Measurements from ENCODE around the gene LCE2A. TPM values are rescaled to one million over a fixed set of nuclear protein-coding genes. Genes with fewer than 3 reads are reported as not detected.
"Not testable (repeated sequence)": the region's sequence is repeated elsewhere in the genome, so short reads cannot be mapped to it uniquely, and the experiment has no call there.

Gene LCE2A, protein sequence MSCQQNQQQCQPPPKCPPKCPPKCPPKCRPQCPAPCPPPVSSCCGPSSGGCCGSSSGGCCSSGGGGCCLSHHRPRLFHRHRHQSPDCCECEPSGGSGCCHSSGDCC
- polyA plus RNA-seq = not detected
- long read RNA-seq, donor 1 = 0 reads
- long read RNA-seq, donor 2 = 0 reads
- long read RNA-seq, donor 3 = 0 reads
- long read RNA-seq, donor 4 = 0 reads
- long read RNA-seq, donor 5 = 0 reads
- long read RNA-seq, donor 6 = 0 reads
- long read RNA-seq, donor 7 = 0 reads
- long read RNA-seq, donor 8 = 0 reads
- long read RNA-seq, donor 9 = 0 reads
- long read RNA-seq, donor 10 = 0 reads
- long read RNA-seq, donor 11 = 0 reads

DNA sequence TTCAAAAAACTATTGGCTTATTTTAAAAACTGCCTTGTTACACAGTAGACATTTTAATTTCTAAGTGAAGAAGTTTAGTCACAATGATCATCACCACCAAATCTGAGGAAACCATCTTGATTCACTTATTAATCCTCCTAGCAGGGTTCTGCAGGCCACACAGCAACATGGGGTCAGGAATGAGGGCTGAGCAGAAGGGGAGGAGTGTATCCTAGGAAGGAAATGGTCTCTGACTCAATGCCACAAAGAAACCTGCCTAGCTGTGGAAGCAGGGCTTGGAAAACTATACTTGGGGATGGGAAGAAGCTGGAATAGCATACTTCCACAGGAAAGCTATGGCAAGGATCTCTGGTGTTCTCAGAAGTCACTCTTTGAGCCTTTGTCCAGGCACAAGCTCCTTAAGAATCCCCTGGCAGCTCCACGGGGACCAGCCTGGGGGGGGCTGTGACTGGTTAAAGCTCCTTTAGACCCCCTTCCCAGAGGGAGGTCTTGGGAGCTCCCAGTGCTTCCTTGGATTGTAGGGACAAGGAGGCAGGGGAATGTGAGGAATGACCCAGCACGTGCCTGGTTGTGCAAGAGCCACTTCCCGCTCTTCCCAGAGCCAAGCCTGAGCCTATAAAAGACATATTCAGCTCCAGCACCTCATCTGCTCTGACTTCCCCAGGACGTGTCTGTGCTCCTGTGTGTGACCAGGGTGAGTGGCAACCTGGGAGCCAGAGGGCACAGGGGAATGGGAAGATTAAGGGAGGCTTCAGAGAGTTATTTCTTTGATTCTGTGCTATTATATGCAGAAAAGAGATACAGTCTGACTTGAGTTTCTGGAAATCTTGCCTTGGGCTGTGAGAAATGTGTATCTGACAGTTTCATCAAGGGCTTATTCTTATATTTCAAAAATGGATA lies at the start of gene LCE2A:
Gene LCE2A (plus strand): TSS at position 645 of the 900 bp plus-strand sequence. CDS start 557 bp downstream, outside the sequence.
- Histone ChIP-seq H3K4me1 (ENCODE audit: control insufficient read depth, insufficient read depth, low read length) (no peaks in the 10 kb centered on the region), H3K36me3 (ENCODE audit: control insufficient read depth, insufficient read depth, low read length) (no peaks in the 10 kb centered on the region), H3K27ac (ENCODE audit: low read length) (no peak within 1 kb of the TSS), H3K27me3 (ENCODE audit: control insufficient read depth, insufficient read depth, low read length) (no peaks in the 10 kb centered on the region), H3K4me3 (ENCODE audit: low read length) (no peak within 1 kb of the TSS), H3K9me3 (ENCODE audit: control insufficient read depth, low read depth, low read length) (no peaks in the 10 kb centered on the region)
- no peak for DNase-seq
- WGBS (ENCODE audit: insufficient coverage, low lambda C conversion rate) = no CpG with 5 or more reads among the region's 4 CpGs

DNA sequence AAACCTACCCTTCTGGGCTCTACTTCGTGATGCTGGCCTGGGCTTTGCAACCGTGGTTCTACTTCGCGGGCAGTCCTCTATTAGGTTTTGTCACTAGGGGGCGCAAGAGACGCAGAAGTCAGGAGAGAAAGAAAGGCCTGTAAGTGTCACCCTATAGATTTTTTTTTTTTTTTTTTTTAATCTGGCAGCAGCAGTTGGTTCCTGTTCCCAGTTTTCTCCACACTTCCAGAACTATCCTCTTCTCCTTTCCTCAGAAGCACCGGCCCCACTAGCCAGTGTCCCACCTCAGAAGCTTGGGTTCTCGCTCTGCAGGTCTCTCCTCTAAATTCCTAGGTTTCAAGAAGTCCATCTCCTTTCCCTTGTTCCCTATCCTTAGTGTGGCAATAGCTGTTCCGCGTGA lies 44.0 kb upstream of the LCE2A start:
- Histone ChIP-seq H3K27me3 (ENCODE audit: control insufficient read depth, insufficient read depth, low read length) (no peaks in the 10 kb centered on the region), H3K4me3 (ENCODE audit: low read length) (no peak overlapping the region), H3K36me3 (ENCODE audit: control insufficient read depth, insufficient read depth, low read length) (no peaks in the 10 kb centered on the region), H3K9me3 (ENCODE audit: control insufficient read depth, low read depth, low read length) (no peaks in the 10 kb centered on the region), H3K27ac (ENCODE audit: low read length) (no peak overlapping the region), H3K4me1 (ENCODE audit: control insufficient read depth, insufficient read depth, low read length) (no peaks in the 10 kb centered on the region)
- 36% methylated on average over 8 of the region's 10 CpGs for WGBS (ENCODE audit: insufficient coverage, low lambda C conversion rate)
- DNase-seq = peak; percentile 37 to 42

DNA sequence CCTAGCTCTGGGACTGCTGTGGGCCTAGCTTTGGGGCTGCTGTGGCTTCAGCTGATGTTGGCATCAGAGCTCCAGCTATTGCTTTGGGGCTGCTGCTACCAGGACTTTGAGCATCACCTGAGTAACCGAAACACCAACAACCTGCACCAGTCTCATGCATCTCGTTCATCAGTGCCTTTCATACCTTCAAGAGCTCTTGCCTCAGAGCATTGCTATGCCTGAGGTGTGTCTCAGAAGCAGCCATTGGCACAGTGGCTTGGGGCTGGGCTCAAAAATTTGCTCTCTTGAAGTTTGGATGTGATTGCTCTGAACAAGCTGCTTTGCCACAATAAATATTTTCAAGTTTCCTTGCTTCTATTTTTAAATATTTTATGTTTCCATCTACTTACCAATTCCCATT lies 41.7 kb upstream of the LCE2A start:
- H3K27ac ChIP-seq (ENCODE audit: low read length) = no peak overlapping the region
- H3K9me3 ChIP-seq (ENCODE audit: control insufficient read depth, low read depth, low read length) = no peaks in the 10 kb centered on the region
- peaks cover 3% of the 10 kb centered on the region for H3K27me3 ChIP-seq (ENCODE audit: control insufficient read depth, insufficient read depth, low read length)
- DNase-seq = no peak
- no peaks in the 10 kb centered on the region for H3K36me3 ChIP-seq (ENCODE audit: control insufficient read depth, insufficient read depth, low read length)
- no peaks in the 10 kb centered on the region for H3K4me1 ChIP-seq (ENCODE audit: control insufficient read depth, insufficient read depth, low read length)
- H3K4me3 ChIP-seq (ENCODE audit: low read length) = no peak overlapping the region
- WGBS (ENCODE audit: insufficient coverage, low lambda C conversion rate) = no CpG with 5 or more reads among the region's 2 CpGs

DNA sequence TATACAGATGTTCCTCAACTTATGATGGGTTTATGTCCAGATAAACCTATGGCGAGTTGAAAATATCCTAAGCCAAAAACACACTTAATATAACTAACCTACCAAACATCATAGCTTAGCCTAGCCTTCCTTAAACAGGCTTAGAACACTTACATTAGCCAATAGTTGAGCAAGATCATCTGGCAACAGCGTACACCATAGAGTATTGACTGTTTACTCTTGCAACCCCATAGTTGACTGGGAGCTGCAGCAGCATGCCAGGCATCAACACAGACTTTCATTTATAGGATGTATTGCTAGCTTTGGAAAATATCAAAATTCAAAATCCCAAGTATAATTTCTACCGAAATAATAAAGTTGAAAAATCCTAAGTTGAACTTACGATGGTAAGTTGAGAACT lies 40.5 kb upstream of the LCE2A start:
- no peak overlapping the region for H3K27ac ChIP-seq (ENCODE audit: low read length)
- no peaks in the 10 kb centered on the region for H3K4me1 ChIP-seq (ENCODE audit: control insufficient read depth, insufficient read depth, low read length)
- DNase-seq = no peak
- H3K9me3 ChIP-seq (ENCODE audit: control insufficient read depth, low read depth, low read length) = no peaks in the 10 kb centered on the region
- WGBS (ENCODE audit: insufficient coverage, low lambda C conversion rate) = 100% methylated on average over 2 of the region's 4 CpGs
- H3K4me3 ChIP-seq (ENCODE audit: low read length) = no peak overlapping the region
- peaks cover 3% of the 10 kb centered on the region for H3K27me3 ChIP-seq (ENCODE audit: control insufficient read depth, insufficient read depth, low read length)
- no peaks in the 10 kb centered on the region for H3K36me3 ChIP-seq (ENCODE audit: control insufficient read depth, insufficient read depth, low read length)

DNA sequence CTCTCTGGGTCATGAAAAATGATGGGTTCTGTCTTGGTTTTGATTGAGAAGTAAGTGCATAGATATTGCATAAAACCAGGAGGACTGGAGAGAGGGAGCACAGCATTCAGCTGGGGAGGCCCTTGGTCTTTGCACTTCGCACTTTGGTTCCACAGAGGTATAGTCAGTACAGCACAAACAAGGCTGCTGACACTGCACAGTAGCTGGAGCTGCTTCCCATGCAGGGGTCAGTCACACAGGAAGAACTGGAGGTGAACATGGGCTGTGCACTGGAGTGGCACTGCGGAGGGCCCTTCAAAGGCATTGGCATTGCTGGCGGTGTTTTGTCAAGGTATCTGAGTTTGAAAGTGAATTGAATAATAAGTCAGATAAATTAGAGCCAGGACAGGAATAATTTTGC lies 39.5 kb upstream of the LCE2A start:
- H3K27ac ChIP-seq (ENCODE audit: low read length) = no peak overlapping the region
- H3K4me3 ChIP-seq (ENCODE audit: low read length) = no peak overlapping the region
- H3K9me3 ChIP-seq (ENCODE audit: control insufficient read depth, low read depth, low read length) = no peaks in the 10 kb centered on the region
- H3K36me3 ChIP-seq (ENCODE audit: control insufficient read depth, insufficient read depth, low read length) = no peaks in the 10 kb centered on the region
- H3K27me3 ChIP-seq (ENCODE audit: control insufficient read depth, insufficient read depth, low read length) = peaks cover 6% of the 10 kb centered on the region
- no CpG with 5 or more reads among the region's 3 CpGs for WGBS (ENCODE audit: insufficient coverage, low lambda C conversion rate)
- peak; percentile 58 to 63 for DNase-seq
- H3K4me1 ChIP-seq (ENCODE audit: control insufficient read depth, insufficient read depth, low read length) = no peaks in the 10 kb centered on the region

DNA sequence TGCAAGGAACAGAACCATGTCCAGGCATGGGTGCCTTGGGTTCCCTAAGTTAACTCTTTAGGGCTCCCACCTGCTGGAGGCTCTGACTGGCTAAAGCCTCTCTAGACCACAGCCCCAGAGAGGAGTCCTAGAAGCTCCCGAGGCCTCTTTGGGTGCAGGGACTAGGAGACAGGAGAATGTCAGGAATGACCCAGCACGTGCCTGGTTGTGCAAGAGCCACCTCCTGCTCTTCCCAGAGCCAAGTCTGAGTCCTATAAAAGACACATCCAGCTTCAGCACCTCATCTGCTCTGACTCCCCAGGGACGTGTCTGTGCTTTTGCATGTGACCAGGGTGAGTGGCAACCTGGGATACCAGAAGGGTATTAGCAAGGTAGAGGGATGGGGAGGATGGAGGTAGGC lies 35.0 kb upstream of the LCE2A start, which contains the start of gene LCE2D:
Gene LCE2D (plus strand): TSS at position 283 of the 400 bp plus-strand sequence. CDS start 726 bp downstream, outside the sequence.
- Histone ChIP-seq H3K9me3 (ENCODE audit: control insufficient read depth, low read depth, low read length) (no peaks in the 10 kb centered on the region), H3K4me3 (ENCODE audit: low read length) (no peak within 1 kb of the TSS), H3K27me3 (ENCODE audit: control insufficient read depth, insufficient read depth, low read length) (peaks cover 8% of the 10 kb centered on the region), H3K36me3 (ENCODE audit: control insufficient read depth, insufficient read depth, low read length) (no peaks in the 10 kb centered on the region), H3K27ac (ENCODE audit: low read length) (no peak within 1 kb of the TSS), H3K4me1 (ENCODE audit: control insufficient read depth, insufficient read depth, low read length) (no peaks in the 10 kb centered on the region)
- no peak for DNase-seq
- no CpG with 5 or more reads among the region's 3 CpGs for WGBS (ENCODE audit: insufficient coverage, low lambda C conversion rate)

DNA sequence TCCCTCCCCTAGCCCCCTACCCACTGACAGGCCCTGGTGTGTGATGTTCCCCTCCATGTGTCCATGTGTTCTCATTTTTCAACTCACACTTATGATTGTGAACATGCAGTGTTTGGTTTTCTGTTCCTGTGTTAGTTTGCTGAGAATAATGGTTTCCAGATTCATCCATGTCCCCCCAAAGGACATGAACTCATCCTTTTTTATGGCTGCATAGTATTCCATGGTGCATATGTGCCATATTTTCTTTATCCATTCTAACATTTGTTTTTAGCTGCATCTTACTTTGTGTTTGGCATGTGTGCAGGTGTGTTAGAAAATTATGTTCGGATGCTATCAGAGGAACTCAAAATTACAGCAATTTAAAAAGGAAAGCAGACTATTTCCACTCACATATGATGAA lies 32.0 kb upstream of the LCE2A start:
- not testable (repeated sequence) for H3K36me3 ChIP-seq (ENCODE audit: control insufficient read depth, insufficient read depth, low read length); H3K27me3 ChIP-seq (ENCODE audit: control insufficient read depth, insufficient read depth, low read length); DNase-seq; H3K4me1 ChIP-seq (ENCODE audit: control insufficient read depth, insufficient read depth, low read length); H3K4me3 ChIP-seq (ENCODE audit: low read length); H3K9me3 ChIP-seq (ENCODE audit: control insufficient read depth, low read depth, low read length); H3K27ac ChIP-seq (ENCODE audit: low read length)
- WGBS (ENCODE audit: insufficient coverage, low lambda C conversion rate) = no CpG with 5 or more reads among the region's 1 CpG

DNA sequence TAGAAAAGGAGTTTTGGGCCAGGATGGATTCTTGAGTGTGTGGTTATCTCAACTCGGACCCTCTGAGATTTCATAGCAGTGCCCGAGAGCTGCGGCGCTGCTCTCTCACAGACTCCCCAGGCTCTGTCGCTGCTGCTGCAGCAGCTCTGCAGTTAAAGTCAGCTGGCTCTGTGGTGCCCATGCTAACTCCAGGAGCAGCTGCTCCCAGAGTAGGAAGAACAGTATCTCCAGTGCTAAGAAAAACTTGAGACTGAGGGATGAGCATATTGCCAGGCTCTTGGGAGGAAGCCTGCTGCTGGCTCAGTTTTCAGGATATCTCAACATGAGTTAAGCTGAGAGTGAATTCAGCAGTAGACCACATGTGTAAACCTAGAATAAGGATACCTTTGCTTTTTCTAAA lies 30.5 kb upstream of the LCE2A start:
- Histone ChIP-seq H3K9me3 (ENCODE audit: control insufficient read depth, low read depth, low read length) (no peaks in the 10 kb centered on the region), H3K27me3 (ENCODE audit: control insufficient read depth, insufficient read depth, low read length) (peaks cover 5% of the 10 kb centered on the region), H3K27ac (ENCODE audit: low read length) (no peak overlapping the region), H3K36me3 (ENCODE audit: control insufficient read depth, insufficient read depth, low read length) (no peaks in the 10 kb centered on the region), H3K4me1 (ENCODE audit: control insufficient read depth, insufficient read depth, low read length) (no peaks in the 10 kb centered on the region), H3K4me3 (ENCODE audit: low read length) (no peak overlapping the region)
- no CpG with 5 or more reads among the region's 5 CpGs for WGBS (ENCODE audit: insufficient coverage, low lambda C conversion rate)
- DNase-seq = no peak

DNA sequence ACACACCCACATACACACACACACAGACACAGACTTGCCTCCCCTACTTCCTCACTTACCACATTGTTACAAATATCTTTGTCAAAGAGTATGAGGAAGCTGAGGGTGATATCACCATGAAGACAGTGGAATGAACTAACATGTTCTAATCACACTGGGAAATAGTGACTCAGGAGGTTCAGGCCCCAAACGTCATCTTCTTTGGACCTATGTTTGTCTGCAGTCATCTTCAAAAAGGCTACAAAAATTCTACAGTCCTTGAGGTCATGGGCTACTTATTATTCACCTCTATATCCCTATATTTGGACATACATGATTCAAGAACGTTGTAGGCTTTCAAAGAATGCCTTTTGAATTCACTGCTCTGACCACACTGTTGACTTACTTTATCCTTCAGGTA lies 25.1 kb upstream of the LCE2A start:
- Histone ChIP-seq H3K27ac (ENCODE audit: low read length) (no peak overlapping the region), H3K4me3 (ENCODE audit: low read length) (no peak overlapping the region), H3K27me3 (ENCODE audit: control insufficient read depth, insufficient read depth, low read length) (no peaks in the 10 kb centered on the region), H3K36me3 (ENCODE audit: control insufficient read depth, insufficient read depth, low read length) (no peaks in the 10 kb centered on the region), H3K9me3 (ENCODE audit: control insufficient read depth, low read depth, low read length) (no peaks in the 10 kb centered on the region), H3K4me1 (ENCODE audit: control insufficient read depth, insufficient read depth, low read length) (no peaks in the 10 kb centered on the region)
- DNase-seq = no peak
- no CpG with 5 or more reads among the region's 2 CpGs for WGBS (ENCODE audit: insufficient coverage, low lambda C conversion rate)

DNA sequence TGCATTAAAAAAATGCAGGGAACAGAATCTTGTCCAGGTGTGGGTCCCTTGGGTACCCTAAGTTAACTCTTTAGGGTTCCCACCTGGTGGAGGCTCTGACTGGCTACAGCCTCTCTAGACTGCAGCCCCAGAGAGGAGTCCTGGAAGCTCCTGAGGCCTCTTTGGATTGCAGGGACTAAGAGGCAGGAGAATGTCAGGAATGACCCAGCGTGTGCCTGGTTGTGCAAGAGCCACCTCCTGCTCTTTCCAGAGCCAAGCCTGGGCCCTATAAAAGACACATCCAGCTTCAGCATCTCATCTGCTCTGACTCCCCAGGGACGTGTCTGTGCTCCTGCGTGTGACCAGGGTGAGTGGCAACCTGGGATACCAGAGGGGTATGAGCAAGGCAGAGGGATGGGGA lies 23.2 kb upstream of the LCE2A start, which contains the start of gene LCE2C:
Gene LCE2C (plus strand): TSS at position 297 of the 400 bp plus-strand sequence. CDS start 737 bp downstream, outside the sequence.
- H3K4me1 ChIP-seq (ENCODE audit: control insufficient read depth, insufficient read depth, low read length); H3K4me3 ChIP-seq (ENCODE audit: low read length); H3K9me3 ChIP-seq (ENCODE audit: control insufficient read depth, low read depth, low read length); H3K36me3 ChIP-seq (ENCODE audit: control insufficient read depth, insufficient read depth, low read length); H3K27ac ChIP-seq (ENCODE audit: low read length); DNase-seq; H3K27me3 ChIP-seq (ENCODE audit: control insufficient read depth, insufficient read depth, low read length): not testable (repeated sequence)
- no CpG with 5 or more reads among the region's 3 CpGs for WGBS (ENCODE audit: insufficient coverage, low lambda C conversion rate)

Measured in large intestine (tissue), 12 donors.